HG03565 (cell line): ENCODE results near the gene UGGT2.
"Not testable (repeated sequence)": the region's sequence is repeated elsewhere in the genome, so short reads cannot be mapped to it uniquely, and the experiment has no call there.

Source experiments
- ATAC-seq: cut with Tn5 transposase; IDR thresholded peaks from one replicate; pipeline ENCODE4 v1.9.1; 2021; ENCODE audit warnings: mild to moderate bottlenecking, moderate library complexity; ENCODE audit not compliant: unreplicated experiment

UGGT2 gene

GRCh38 chr13:95902741-95903140, 150.5 kb downstream of the UGGT2 start:
- no peak for ATAC-seq

DNA sequence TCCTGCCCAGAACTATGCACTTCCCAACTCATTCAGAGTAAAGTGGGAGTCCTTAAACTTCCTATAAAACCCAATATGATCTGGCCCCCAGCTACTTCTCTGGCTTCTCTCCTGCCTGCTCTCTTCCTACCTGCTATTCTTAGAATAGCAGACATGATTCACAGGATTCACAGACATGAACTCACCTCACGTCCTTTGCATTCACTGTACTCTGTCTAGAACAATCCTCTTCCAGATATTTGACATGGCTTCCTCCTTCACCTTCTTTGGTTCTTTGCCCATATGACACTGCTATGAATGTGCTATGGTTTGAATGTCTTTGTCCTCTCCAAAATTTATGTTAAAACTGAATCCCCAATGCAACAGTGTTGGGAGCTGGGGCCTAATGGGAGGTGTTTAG, 154.9 kb downstream of the UGGT2 start:
- ATAC-seq, result no peak

DNA sequence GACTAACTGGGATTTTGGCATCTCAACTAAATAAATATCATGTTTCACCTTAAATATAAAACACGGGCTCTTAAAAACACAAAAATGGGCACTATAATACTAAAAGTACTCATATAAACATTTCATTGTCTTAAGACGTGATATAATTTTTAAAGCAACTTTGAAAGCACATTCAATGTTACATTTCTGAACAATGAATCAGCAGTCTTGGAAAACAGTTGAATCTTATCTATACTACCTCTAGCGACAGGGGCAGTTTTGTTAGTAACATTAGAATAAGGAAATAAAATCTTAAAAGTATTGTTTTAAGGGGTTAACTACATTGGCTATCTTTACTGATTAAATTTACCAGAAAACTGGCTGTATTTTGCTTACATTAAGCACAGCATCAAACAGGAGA, 156.9 kb downstream of the UGGT2 start:
- ATAC-seq, result no peak

- no peak for ATAC-seq
These were observed 159.3 kb downstream of the UGGT2 start for GRCh38 chr13:95893861-95894260.

DNA sequence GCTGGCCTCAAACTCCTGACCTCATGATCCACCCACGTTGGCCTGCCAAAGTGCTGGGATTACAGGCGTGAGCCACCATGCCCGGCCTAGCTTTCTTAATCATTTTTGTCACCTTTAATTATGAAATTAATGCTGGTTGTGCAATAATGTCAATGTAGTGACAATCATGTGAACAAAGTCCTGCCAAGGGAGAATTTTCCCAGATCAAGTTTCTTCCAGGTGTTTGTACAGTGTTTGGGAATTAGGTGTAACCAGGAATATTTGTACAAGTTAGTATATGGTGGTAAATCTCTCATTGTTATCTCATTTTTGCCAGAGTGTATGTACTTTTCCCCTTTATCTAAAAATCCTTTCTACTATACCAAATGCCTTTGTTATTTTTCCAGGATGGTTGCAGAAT, 171.1 kb downstream of the UGGT2 start:
- ATAC-seq, result no peak

DNA sequence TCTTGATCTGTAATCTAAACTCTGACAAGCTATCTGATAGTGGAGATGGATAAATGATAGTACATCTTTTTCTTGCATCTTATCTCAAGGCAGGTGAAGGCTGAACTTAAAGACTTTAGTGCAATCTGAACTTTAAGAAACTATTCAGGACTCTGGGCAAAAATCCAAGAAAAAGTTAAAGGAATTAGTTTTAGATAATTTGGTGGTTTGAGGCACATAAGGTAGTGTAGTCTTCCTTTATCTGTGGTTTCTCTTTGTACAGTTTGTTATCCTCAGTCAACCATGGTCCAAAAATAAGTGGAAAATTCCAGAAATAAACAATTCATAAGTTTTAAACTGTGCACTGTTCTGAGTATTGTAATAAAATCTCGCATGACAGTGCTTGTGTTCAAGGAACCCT, 172.9 kb downstream of the UGGT2 start:
- ATAC-seq, result no peak

DNA sequence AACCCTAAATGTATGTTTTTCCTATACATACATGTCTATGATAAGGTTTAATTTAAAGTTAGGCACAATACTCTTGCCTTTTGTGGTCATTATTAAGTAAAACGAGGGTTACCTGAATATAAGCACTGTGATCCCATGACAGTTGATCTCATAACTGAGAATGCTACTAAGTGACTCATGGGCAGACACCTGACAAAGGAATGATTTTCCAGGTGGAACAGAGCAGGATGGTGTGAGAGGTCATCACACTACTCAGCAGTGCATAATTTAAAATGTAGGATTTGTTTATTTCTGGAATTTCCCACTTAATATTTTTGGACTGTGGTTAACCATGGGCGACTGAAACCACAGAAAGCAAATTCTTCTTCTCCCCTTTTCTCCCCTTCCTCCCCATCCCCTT, 178.9 kb downstream of the UGGT2 start:
- no peak for ATAC-seq

DNA sequence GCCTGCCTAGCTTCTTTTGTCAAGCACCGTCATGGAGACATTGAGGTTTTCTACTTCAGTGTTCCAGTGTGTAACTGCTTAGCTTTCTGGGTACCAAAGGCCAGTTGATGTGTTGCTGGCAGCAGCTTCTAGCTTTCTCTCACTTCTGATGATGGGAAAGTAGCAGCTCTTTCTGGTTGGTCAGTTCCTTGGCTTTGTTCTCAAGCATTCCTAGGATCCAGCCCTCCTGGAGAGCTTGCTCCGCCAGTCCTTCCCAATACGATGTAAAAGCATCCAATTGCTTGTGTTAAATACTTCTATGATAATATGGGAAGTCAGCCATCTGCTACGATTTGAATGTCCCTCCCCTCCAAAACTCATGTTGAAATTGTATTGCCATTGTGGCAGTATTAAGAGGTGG, 182.8 kb downstream of the UGGT2 start:
- no peak for ATAC-seq

GRCh38 chr13:95865080-95865615, 188.1 kb downstream of the UGGT2 start:
- no peak for ATAC-seq

DNA sequence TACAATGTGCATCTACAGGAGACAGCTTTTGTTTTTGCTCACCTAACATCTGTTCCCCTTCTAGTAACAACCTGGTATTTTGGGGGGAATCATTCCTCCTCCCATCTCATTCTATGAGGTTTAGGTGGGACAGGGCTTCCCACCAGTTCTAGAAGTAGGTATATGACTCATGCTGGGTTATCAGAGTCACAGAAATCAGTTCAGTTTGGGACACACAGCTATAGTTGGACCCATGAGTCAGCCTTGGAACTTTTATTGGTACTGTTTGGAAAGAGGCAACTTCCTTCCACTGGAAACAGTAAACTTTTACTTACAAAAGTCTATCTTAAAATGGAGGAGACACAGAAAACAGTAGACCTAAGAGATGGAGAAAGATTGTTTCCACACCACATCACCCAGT, 190.8 kb downstream of the UGGT2 start:
- no peak for ATAC-seq

DNA sequence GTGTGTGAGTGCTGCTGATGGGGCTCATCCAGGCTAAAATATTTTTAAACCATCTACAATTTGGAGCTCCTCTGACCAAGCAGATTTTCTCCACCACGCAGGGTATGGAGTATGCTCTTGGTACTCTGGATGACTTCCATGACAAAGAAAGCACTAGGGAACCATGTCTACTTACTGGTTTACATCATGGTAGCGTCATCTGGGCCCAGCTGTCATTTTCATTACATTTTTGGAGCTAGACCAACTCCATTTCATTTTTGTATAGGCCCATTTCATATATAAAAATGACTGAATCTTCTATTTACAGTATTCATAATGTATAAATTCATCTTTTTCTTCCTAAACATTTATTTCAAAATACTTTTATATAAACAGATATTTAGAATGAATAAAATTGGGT, 191.9 kb downstream of the UGGT2 start:
- no peak for ATAC-seq

DNA sequence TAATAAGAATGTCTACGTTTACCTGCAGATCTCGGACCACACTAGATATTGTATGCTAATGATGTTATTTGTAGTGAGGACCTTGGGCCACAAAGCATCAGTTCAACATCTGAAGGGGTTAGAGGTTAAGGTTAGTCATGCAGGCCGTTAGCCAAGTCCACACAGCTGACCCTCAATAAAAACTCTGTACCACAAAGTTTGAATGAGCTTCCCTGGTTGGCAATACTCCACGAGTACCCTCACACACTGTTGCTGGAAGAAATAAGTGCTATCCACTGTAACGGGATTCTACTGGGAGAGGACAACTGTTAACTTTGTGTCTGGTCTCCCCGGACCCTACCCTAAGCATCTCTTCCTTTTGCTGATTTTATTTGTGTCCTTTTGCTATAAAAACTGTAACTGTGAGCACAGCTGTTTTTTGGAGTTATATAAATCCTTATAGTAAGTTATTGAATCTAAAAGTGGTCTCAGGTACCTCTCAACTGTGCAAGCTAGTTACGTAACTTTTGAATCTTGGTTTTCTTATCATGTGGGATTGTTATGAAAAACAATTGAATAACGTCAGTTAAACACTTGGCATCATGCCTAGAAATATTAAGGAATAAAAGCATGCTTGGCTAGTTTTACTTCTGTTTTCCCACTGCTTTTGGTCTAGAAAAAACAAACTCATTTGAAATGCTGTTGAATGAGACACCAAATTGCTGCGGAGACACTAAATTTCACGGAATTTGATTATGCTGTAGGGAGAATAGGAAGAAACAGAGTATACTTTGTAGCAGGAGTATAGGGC, 194.7 kb downstream of the UGGT2 start:
- ATAC-seq, result no peak

DNA sequence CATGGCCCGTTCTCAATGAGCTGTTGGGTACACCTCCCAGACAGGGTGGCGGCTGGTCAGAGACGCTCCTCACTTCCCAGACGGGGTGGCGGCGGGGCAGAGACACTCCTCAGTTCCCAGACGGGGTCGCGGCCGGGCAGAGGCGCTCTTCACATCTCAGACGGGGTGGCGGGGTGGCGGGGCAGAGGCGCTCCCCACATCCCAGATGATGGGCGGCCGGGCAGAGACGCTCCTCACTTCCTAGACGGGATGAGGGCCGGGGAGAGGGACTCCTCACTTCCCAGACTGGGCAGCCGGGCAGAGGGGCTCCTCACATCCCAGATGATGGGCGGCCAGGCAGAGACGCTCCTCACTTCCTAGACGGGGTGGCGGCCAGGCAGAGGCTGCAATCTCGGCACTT, 207.5 kb downstream of the UGGT2 start:
- ATAC-seq, result not testable (repeated sequence)

DNA sequence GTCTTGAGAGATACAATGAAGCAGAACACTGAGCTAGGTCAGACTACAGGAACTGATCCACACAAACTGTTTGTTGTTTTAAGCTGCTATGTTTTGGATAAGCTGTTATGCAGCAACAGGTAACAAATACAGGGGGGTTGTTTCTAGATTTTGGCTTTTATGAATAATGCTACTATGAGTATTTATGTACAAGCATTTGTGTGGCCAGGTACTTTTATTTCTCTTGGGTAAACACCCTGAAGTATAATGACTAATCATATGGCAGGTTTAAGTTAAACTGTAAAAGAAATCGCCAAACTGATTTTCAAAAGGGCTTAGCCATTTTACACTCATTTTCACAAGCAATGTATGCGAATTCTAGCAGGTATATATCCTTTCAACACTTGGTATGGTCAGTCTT, 210.3 kb downstream of the UGGT2 start:
- ATAC-seq, result no peak

GRCh38 chr13:95841894-95842293, 211.3 kb downstream of the UGGT2 start:
- ATAC-seq, result no peak

- peak; percentile 75 for ATAC-seq
These were observed 219.0 kb downstream of the UGGT2 start for GRCh38 chr13:95834134-95834765.

DNA sequence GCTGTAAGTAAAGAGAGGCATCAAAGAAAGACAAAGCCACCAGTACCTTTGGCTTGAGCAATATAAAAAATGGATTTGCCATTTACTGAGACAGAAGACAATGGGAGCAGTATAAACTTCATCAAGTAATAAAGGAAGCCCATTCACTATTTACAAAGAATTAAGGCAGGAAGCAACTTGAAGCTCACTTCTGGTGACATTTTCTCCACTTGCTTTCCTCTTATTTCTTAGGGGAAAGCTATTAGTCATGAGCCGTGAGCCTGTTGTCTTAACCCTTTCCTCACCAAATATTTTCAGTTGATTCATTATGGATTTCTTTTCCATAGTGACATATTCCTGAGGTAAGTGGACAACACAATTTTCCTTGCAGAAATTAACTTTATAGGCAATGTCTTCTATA, 219.5 kb downstream of the UGGT2 start:
- ATAC-seq, result no peak

DNA sequence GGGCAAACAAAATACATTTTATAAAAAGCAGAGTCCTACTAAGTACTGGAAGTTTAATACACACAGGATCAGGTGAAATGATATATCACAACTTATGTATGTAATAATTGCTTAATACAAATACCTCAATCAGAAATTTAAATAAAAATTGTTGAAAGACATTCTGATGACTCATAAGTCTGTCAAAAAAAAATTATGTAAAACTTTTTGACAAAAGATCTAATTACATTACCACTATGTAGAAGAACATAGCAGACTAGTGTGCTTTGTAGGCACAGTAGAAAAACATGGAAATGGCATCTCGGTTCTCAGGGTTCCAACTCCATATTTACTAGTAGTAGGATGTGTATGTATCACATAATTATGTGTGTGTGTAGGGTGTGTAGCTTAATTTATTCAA, 220.1 kb downstream of the UGGT2 start:
- ATAC-seq, result no peak

- ATAC-seq, result no peak
These were observed 230.9 kb downstream of the UGGT2 start for GRCh38 chr13:95822303-95822702.

DNA sequence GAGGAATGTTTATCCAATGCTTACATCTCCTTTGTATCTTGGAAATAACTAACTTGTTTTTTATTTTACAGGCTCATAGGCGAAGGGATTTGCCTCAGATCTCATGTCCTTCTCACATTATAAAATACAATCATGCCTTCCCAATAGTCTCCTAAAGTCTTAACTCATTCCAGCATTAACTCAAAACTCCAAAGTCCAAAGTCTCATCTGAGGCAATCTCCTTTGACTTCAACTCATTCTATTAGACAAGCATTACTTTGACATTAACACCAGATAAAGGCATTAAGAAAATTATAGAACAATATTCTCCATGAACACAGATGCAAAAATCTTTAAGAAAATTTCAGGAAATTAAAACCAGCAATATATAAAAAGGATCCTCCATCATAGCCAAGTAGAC, 238.7 kb downstream of the UGGT2 start:
- ATAC-seq, result no peak

GRCh38 chr13:95813139-95813538, 240.1 kb downstream of the UGGT2 start:
- ATAC-seq, result no peak

DNA sequence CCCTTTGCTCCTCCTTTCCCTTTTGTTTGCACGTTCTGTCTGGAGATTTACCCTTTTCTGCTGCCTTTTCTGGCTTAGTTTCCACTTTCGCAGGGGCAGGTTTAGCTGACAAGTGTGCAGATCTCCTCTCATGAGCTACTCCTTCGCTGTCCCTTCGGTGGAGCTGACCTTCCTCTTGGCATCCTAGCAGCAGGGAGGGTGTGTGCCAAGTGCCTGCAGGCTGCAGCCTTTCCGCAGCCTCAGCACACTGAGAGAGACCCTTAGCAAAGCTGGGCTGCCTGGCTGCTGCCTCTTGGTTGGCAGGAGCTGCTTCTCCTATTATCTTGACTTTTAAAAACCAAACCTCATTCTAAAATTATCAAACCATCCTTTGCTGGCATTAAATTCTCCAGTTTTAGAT, 243.8 kb downstream of the UGGT2 start:
- no peak for ATAC-seq
